B cell (primary cell): ENCODE measurements around the gene CEP164. TPM values are rescaled to one million over a fixed set of nuclear protein-coding genes. Genes with fewer than 3 reads are reported as not detected.

Source experiments
- ATAC-seq: fragments of 200-7000 bp; cut with Tn5 transposase; one replicate; pipeline ENCODE4 v1.10.0; 2021; ENCODE audit warnings: low read depth, mild to moderate bottlenecking, moderate number of reproducible peaks, moderate library complexity
- CTCF ChIA-PET: fragments of 350-600 bp; sonication (Branson Sonifier 250); formaldehyde crosslinking; loops from one replicate; lab custom pipeline; 2021; ENCODE audit warnings: antibody characterized with exemption, inconsistent platforms; lab: Charles Lee
- POLR2A ChIA-PET: fragments of 350-600 bp; sonication (Branson Sonifier 250); formaldehyde crosslinking; loops from one replicate; lab custom pipeline; 2021; ENCODE audit warnings: antibody characterized with exemption; lab: Charles Lee
- DNase-seq: peaks from one replicate; pipeline ENCODE4 v3.0.0; 2013
- H2AFZ ChIP-seq: 2 replicates; pipeline ENCODE4 v1.6.1; 2012; ENCODE audit warnings: mild to moderate bottlenecking, low read depth, low read length; ENCODE audit not compliant: insufficient read depth, poor library complexity, severe bottlenecking
- H3K27ac ChIP-seq, 2 donors: 1 replicate in 1 of 2; 2 replicates in 1 of 2; pipeline ENCODE4 v1.5.1; 2012 to 2013; ENCODE audit warnings: low read length in 2 of 2, mild to moderate bottlenecking in 2 of 2, moderate library complexity in 1 of 2
- H3K27me3 ChIP-seq, 4 experiments: fragments of 200-600 bp in 1 of 4; sonication (generic) in 1 of 4; replicated peaks in 1 of 4; 1 replicate in 2 of 4; 2 replicates in 2 of 4; pipeline versions ENCODE4 v1.6.1 to v1.7.0; 2013 to 2016; ENCODE audit warnings: low read length in 3 of 4, mild to moderate bottlenecking in 2 of 4, mixed read lengths in 1 of 4, moderate library complexity in 1 of 4; ENCODE audit not compliant: insufficient read depth in 4 of 4, control insufficient read depth in 3 of 4; ENCODE audit errors: control extremely low read depth in 1 of 4
- H3K36me3 ChIP-seq, 2 experiments: replicated peaks in 1 of 2; 1 replicate in 1 of 2; 2 replicates in 1 of 2; pipeline versions ENCODE4 v1.6.1 to v1.7.1; 2013; ENCODE audit warnings: low read length in 1 of 2; ENCODE audit not compliant: insufficient read depth in 2 of 2, control insufficient read depth in 1 of 2; ENCODE audit errors: control extremely low read depth in 1 of 2, extremely low read depth in 1 of 2
- H3K4me1 ChIP-seq, 2 donors: fragments of 200-600 bp in 1 of 2; sonication (generic) in 1 of 2; 1 replicate in 1 of 2; 2 replicates in 1 of 2; pipeline versions ENCODE4 v1.5.1 to v1.6.1; 2013 to 2017; ENCODE audit warnings: low read length in 2 of 2; ENCODE audit not compliant: control insufficient read depth in 2 of 2, insufficient read depth in 2 of 2
- H3K4me2 ChIP-seq: replicated peaks from 2 replicates; pipeline ENCODE3; 2012; ENCODE audit warnings: mild to moderate bottlenecking, low read depth, low read length; ENCODE audit not compliant: poor library complexity, severe bottlenecking
- H3K4me3 ChIP-seq, 5 experiments: fragments of 200-600 bp in 1 of 5; sonication (generic) in 1 of 5; 1 replicate in 3 of 5; 2 replicates in 2 of 5; pipeline versions ENCODE4 v1.5.1 to v1.7.0; 2011 to 2016; ENCODE audit warnings: low read length in 4 of 5, mild to moderate bottlenecking in 4 of 5, low read depth in 2 of 5, control low read depth in 1 of 5, moderate library complexity in 1 of 5; ENCODE audit not compliant: insufficient read depth in 1 of 5; ENCODE audit errors: control extremely low read depth in 1 of 5, extremely low read depth in 1 of 5
- H3K79me2 ChIP-seq: fragments of 200-600 bp; sonication (generic); one replicate; pipeline ENCODE4 v1.6.0; 2016; ENCODE audit warnings: low read length; ENCODE audit not compliant: control insufficient read depth, insufficient read depth
- H3K9ac ChIP-seq: fragments of 200-600 bp; sonication (generic); 2 replicates; pipeline ENCODE4 v1.6.1; 2017; ENCODE audit warnings: mild to moderate bottlenecking, low read length, moderate library complexity
- H3K9me3 ChIP-seq, 3 donors: one replicate each; pipeline versions ENCODE4 v1.6.1 to v1.7.1; 2013; ENCODE audit warnings: low read length in 2 of 3; ENCODE audit not compliant: control insufficient read depth in 2 of 3, insufficient read depth in 1 of 3; ENCODE audit errors: control extremely low read depth in 1 of 3
- H4K20me1 ChIP-seq: 2 replicates; pipeline ENCODE4 v1.6.0; 2012; ENCODE audit warnings: mild to moderate bottlenecking, low read length; ENCODE audit not compliant: insufficient read depth, control insufficient read depth, poor library complexity, severe bottlenecking
- H3K27ac Mint-ChIP-seq: one replicate; pipeline ENCODE4 v1.8.0; 2021; ENCODE audit warnings: mixed read lengths
- H3K27me3 Mint-ChIP-seq: one replicate; pipeline ENCODE4 v1.8.0; 2021; ENCODE audit warnings: mixed read lengths
- H3K4me1 Mint-ChIP-seq: one replicate; pipeline ENCODE4 v1.8.0; 2021; ENCODE audit warnings: mixed read lengths
- H3K4me3 Mint-ChIP-seq: one replicate; pipeline ENCODE4 v1.8.0; 2021; ENCODE audit warnings: mixed read lengths
- H3K9me3 Mint-ChIP-seq: one replicate; pipeline ENCODE4 v1.8.0; 2022; ENCODE audit warnings: mixed read lengths; ENCODE audit not compliant: insufficient read depth
- EZH2 ChIP-seq: IDR thresholded peaks from 2 replicates; pipeline ENCODE4 v1.6.1; 2012; ENCODE audit warnings: borderline replicate concordance, low read depth, mild to moderate bottlenecking, moderate library complexity, low read length; ENCODE audit not compliant: insufficient read depth, poor library complexity, severe bottlenecking
- WGBS: methylation state at CpG from one replicate; pipeline ENCODE4 v1.1.5; 2013; ENCODE audit warnings: missing lambda C conversion rate; ENCODE audit not compliant: insufficient coverage; 5-methylcytosine and 5-hydroxymethylcytosine counted together
- intact Hi-C: fragments of 100-400 bp; cut with micrococcal nuclease; formaldehyde crosslinking; loops from one replicate; pipeline ENCODE4 v1.10.0; 2022
- polyA plus RNA-seq: library from polyadenylated mRNA; depleted of rRNA; stranded (reverse); fragments of >200 nt; gene quantifications from 2 replicates; pipeline ENCODE4 v1.2.3, GENCODE V29; 2012
- total RNA-seq, 2 donors: library from RNA; stranded (reverse); fragments of 120-200 nt in 1 of 2; gene quantifications; 1 replicate in 1 of 2; 2 replicates in 1 of 2; pipeline versions ENCODE4 v1.2.3 to v1.2.4, GENCODE V29; 2013 to 2022
- TF ChIP-seq, protein P1 (sequence below): fragments of 200-600 bp; IDR thresholded peaks from one replicate; pipeline ENCODE4 v1.8.0; 2022; ENCODE audit warnings: antibody characterized with exemption, mild to moderate bottlenecking

CEP164 gene
- total and polyA plus RNA-seq, 2 donors (not counting 1 experiment from before 2014, with no cell fraction given) = 31.5 to 54.8 TPM

DNA sequence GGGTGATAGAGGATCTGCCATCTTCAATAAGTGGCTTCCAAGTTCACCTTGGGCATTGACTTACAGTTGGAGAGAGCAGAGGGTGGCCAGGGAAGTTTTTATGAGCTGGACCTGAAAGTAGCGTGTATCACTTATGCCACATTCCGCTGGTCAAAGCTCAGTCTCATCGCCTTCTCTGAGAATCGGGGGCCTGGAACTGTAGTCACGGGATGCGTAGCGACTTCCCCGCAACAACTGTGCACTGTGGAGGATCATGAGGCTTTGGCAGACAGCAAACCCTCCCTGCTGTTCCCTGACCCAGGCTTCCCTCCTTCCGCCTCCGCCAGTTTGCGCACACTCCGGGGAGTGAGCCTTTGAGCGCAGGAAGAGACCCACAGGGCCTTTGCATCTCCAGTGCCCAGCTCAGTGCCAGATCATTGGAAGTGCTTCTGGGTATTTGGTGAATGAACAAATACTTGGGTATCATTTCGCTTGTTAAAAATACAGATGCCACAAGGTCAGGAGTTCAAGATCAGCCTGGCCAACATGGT is 95.5 kb downstream of the CEP164 start:
- H3K4me1 ChIP-seq = peaks cover 0 to 8% of the 10 kb centered on the region in 2 donors
- H3K9me3 ChIP-seq = peaks cover 0 to under 1% (median 0%) of the 10 kb centered on the region in 3 donors
- H3K9me3 Mint-ChIP-seq = no peaks in the 10 kb centered on the region
- no peaks in the 10 kb centered on the region for H3K36me3 ChIP-seq
- H3K27ac ChIP-seq = no peak overlapping the region
- intact Hi-C loops = no loop called here
- no peaks in the 10 kb centered on the region for H3K79me2 ChIP-seq
- no peak overlapping the region for H3K9ac ChIP-seq
- no peak for DNase-seq
- H3K4me2 ChIP-seq = no peak overlapping the region
- CTCF ChIA-PET = interaction anchor here (0.7 kb wide), 1 partner anchor 523 kb away, joined by 3 read pairs; no protein-coding TSS in a partner anchor
- ATAC-seq = no peak
- H3K27me3 Mint-ChIP-seq = peaks cover 5% of the 10 kb centered on the region
- TF ChIP-seq, protein P1, sequence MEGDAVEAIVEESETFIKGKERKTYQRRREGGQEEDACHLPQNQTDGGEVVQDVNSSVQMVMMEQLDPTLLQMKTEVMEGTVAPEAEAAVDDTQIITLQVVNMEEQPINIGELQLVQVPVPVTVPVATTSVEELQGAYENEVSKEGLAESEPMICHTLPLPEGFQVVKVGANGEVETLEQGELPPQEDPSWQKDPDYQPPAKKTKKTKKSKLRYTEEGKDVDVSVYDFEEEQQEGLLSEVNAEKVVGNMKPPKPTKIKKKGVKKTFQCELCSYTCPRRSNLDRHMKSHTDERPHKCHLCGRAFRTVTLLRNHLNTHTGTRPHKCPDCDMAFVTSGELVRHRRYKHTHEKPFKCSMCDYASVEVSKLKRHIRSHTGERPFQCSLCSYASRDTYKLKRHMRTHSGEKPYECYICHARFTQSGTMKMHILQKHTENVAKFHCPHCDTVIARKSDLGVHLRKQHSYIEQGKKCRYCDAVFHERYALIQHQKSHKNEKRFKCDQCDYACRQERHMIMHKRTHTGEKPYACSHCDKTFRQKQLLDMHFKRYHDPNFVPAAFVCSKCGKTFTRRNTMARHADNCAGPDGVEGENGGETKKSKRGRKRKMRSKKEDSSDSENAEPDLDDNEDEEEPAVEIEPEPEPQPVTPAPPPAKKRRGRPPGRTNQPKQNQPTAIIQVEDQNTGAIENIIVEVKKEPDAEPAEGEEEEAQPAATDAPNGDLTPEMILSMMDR = no peak
- no peak for TF ChIP-seq EZH2
- no peak overlapping the region for H3K4me3 Mint-ChIP-seq
- WGBS = 89% methylated on average over 14 of the region's 14 CpGs
- H4K20me1 ChIP-seq = no peaks in the 10 kb centered on the region
- no peak overlapping the region for H3K4me3 ChIP-seq
- H3K27me3 ChIP-seq = peaks cover 0 to 13% (median 0%) of the 10 kb centered on the region in 4 experiments
- H2AFZ ChIP-seq = no peak overlapping the region
- peaks cover 8% of the 10 kb centered on the region for H3K4me1 Mint-ChIP-seq
- POLR2A ChIA-PET = no interaction called here
- H3K27ac Mint-ChIP-seq = no peak overlapping the region

DNA sequence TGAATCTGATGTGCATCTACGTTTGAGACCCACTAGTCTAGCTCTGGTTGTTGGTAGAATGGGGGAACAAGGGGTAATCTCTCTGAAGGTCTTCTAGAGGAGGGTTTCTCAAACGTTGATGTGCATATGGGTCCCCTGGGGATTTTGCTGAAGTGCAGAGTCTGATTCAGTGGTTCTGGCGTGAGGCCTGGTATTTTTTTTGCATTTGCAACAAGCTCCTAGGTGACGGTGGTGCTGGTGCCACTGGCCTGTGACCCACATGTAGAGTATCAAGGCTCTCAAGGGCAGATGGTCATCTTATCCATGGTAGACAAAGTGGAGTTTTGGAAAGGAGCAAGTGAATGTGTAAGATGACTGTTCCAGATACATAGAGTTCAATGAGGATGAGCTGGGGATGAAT is 97.1 kb downstream of the CEP164 start:
- Histone ChIP-seq H4K20me1 (no peaks in the 10 kb centered on the region), H2AFZ (no peak overlapping the region), H3K4me2 (no peak overlapping the region), H3K79me2 (no peaks in the 10 kb centered on the region), H3K27me3 (peaks cover 0 to 13% (median 0%) of the 10 kb centered on the region in 4 experiments), H3K9me3 (no peaks in the 10 kb centered on the region), H3K4me1 (peaks cover 0 to 8% of the 10 kb centered on the region in 2 donors), H3K4me3 (no peak overlapping the region), H3K27ac (no peak overlapping the region), H3K36me3 (no peaks in the 10 kb centered on the region), H3K9ac (no peak overlapping the region)
- intact Hi-C loops = no loop called here
- 58% methylated on average over 4 of the region's 4 CpGs for WGBS
- Mint-ChIP-seq H3K4me1 (peaks cover 8% of the 10 kb centered on the region), H3K4me3 (no peak overlapping the region), H3K27me3 (peaks cover 5% of the 10 kb centered on the region), H3K9me3 (no peaks in the 10 kb centered on the region), H3K27ac (no peak overlapping the region)
- CTCF ChIA-PET = interaction anchor here (0.6 to 3.8 kb wide), 9 partner anchors 196 to 1937 kb away, joined by 3 to 54 read pairs (median 8); no protein-coding TSS in a partner anchor
- POLR2A ChIA-PET = no interaction called here
- DNase-seq = no peak
- ATAC-seq = no peak
- TF ChIP-seq EZH2 = no peak
- TF ChIP-seq, protein P1 = no peak
